ENCODE data around the gene GAD1.

Gene GAD1

DNA sequence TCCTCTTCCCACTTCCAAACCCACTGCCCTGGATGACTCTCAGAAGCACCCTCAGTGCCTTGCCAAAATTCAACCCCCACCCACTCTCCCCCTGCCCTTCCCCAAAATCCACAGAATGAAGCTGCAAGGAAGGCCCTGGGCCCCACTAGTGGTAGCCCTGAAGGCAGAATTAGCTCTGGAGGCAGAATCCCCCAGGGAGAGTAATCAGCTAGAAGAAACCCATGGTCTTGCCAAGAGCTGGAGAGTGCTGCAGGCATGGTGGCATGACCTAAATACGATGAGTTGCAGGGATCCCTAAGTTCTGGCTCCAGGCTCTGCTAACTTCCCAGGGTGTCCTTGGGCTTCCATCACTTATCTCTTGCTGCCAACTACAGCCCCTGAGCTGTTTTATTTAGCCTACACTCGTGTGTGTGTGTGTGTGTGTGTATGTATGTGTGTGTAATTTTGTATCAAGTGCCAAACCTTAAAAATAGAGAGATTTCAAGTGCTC is 7.9 kb downstream of the GAD1 start:
- no peaks in the 10 kb centered on the region for H3K36me3 ChIP-seq (ENCODE audit: control insufficient read depth, insufficient read depth, low read length)
- no peak overlapping the region for H3K27ac ChIP-seq (ENCODE audit: insufficient read depth, low read depth, low read length, poor library complexity, severe bottlenecking)
- H3K9me3 ChIP-seq (ENCODE audit: control insufficient read depth, low read length), result no peaks in the 10 kb centered on the region
- 75 to 80% methylated on average over 2 of the region's 2 CpGs for WGBS, 2 experiments
- H3K4me3 ChIP-seq (ENCODE audit: insufficient read depth, low read depth, low read length), result no peak overlapping the region
- peaks cover 3% of the 10 kb centered on the region for H3K4me1 ChIP-seq (ENCODE audit: control insufficient read depth, insufficient read depth, low read length)
- H3K27me3 ChIP-seq (ENCODE audit: control insufficient read depth, insufficient read depth, low read length, poor library complexity, severe bottlenecking), result peaks cover 57% of the 10 kb centered on the region

DNA sequence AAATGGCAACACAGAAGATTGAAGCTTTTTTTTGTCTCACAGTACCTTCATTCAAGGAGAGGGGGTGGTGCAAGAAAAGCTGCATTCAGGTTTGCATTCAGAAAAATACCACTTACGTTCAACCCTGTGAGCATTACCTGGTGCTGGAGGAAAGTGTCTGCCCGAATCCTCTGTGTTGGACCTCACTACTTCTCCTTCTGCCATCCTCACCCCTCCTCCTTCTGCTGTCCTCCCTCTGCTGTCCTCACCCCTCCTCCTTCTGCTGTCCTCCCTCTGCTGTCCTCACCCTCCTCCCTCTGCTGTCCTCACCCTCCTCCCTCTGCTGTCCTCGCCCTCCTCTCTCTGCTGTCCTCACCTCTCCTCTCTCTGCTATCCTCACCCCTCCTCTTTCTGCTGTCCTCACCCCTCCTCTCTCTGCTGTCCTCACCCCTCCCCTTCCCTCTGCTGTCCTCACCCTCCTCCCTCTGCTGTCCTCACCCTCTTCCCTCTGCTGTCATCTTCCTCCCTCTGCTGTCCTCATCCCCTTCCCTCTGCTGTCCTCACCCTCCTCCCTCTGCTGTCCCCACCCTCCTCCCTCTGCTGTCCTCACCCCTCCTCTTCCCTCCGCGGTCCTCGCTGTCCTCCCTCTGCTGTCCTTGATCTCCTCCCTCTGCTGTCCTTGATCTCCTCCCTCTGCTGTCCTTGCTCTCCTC is 11.3 kb downstream of the GAD1 start:
- Histone ChIP-seq H3K36me3 (ENCODE audit: control insufficient read depth, insufficient read depth, low read length) (no peaks in the 10 kb centered on the region), H3K27ac (ENCODE audit: insufficient read depth, low read depth, low read length, poor library complexity, severe bottlenecking) (no peak overlapping the region)
- WGBS, 2 experiments, result 89 to 90% methylated on average over 6 of the region's 6 CpGs

DNA sequence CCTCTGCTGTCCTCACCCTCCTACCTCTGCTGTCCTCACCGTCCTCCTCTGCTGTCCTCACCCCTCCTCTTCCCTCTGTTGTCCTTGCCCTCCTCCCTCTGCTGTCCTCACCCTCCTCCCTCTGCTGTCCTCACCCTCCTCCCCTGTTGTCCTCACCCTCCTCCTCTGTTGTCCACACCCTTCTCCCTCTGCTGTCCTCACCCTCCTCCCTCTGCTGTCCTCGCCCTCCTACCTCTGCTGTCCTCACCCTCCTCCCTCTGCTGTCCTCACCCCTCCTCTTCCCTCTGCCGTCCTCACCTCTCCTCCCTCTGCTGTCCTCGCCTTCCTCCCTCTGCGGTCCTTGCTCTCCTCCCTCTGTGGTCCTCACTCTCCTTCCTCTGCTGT is 11.8 kb downstream of the GAD1 start:
- Histone ChIP-seq H3K9me3 (ENCODE audit: control insufficient read depth, low read length) (no peaks in the 10 kb centered on the region), H3K27ac (ENCODE audit: insufficient read depth, low read depth, low read length, poor library complexity, severe bottlenecking) (no peak overlapping the region), H3K36me3 (ENCODE audit: control insufficient read depth, insufficient read depth, low read length) (no peaks in the 10 kb centered on the region), H3K27me3 (ENCODE audit: control insufficient read depth, insufficient read depth, low read length, poor library complexity, severe bottlenecking) (peaks cover 17% of the 10 kb centered on the region), H3K4me3 (ENCODE audit: insufficient read depth, low read depth, low read length) (no peak overlapping the region), H3K4me1 (ENCODE audit: control insufficient read depth, insufficient read depth, low read length) (no peaks in the 10 kb centered on the region)
- WGBS, 2 experiments, result 87 to 89% methylated on average over 5 of the region's 5 CpGs

More for the DNA sequence above, 11.3 kb downstream of the GAD1 start:
- peaks cover 22% of the 10 kb centered on the region for H3K27me3 ChIP-seq (ENCODE audit: control insufficient read depth, insufficient read depth, low read length, poor library complexity, severe bottlenecking)
- H3K4me1 ChIP-seq (ENCODE audit: control insufficient read depth, insufficient read depth, low read length), result no peaks in the 10 kb centered on the region
- no peaks in the 10 kb centered on the region for H3K9me3 ChIP-seq (ENCODE audit: control insufficient read depth, low read length)
- H3K4me3 ChIP-seq (ENCODE audit: insufficient read depth, low read depth, low read length), result no peak overlapping the region

DNA sequence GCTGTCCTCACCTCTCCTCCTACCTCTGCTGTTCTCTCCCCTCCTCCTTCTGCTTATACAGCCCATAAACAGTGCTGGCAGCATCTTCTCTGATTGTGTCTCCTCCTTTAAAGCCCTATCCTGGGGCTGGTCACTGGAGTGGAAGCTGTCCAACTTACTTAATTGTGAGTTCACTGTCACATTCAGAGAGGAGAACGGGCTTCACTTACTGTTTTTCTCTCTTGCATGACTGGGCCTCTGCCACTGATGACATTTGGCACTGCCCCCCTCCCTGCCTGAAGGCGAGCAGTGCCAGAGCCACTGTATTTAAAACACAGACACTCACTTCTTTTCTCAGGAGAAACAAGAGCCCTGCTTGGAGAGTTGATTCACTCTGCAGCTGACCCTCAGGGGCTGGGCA is 12.3 kb downstream of the GAD1 start:
- H3K36me3 ChIP-seq (ENCODE audit: control insufficient read depth, insufficient read depth, low read length), result no peaks in the 10 kb centered on the region
- no peaks in the 10 kb centered on the region for H3K4me1 ChIP-seq (ENCODE audit: control insufficient read depth, insufficient read depth, low read length)
- 90 to 91% methylated on average over 2 of the region's 2 CpGs for WGBS, 2 experiments
- H3K9me3 ChIP-seq (ENCODE audit: control insufficient read depth, low read length), result no peaks in the 10 kb centered on the region
- no peak overlapping the region for H3K27ac ChIP-seq (ENCODE audit: insufficient read depth, low read depth, low read length, poor library complexity, severe bottlenecking)
- H3K4me3 ChIP-seq (ENCODE audit: insufficient read depth, low read depth, low read length), result no peak overlapping the region
- peaks cover 12% of the 10 kb centered on the region for H3K27me3 ChIP-seq (ENCODE audit: control insufficient read depth, insufficient read depth, low read length, poor library complexity, severe bottlenecking)

DNA sequence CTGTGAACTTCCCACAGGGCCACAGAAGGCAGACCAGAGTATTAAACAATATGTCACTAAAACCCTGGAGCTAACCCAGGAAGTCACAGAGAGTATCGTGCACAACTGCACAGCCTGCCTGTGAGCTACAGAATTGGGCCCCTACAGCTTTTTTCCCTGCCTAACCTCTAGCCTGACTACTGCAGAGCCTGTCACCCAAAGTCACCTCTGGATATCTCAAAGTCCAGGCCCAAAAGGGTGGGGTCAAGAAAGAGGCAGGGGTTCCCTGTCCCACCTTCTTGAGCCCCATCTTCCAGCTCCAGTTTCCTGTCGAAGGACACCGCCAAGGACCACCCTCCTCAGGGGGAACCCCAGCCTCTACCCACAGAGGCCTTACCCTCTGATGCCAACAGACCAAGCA is 13.5 kb downstream of the GAD1 start:
- 94 to 95% methylated on average over 3 of the region's 3 CpGs for WGBS, 2 experiments
- H3K4me3 ChIP-seq (ENCODE audit: insufficient read depth, low read depth, low read length), result no peak overlapping the region

DNA sequence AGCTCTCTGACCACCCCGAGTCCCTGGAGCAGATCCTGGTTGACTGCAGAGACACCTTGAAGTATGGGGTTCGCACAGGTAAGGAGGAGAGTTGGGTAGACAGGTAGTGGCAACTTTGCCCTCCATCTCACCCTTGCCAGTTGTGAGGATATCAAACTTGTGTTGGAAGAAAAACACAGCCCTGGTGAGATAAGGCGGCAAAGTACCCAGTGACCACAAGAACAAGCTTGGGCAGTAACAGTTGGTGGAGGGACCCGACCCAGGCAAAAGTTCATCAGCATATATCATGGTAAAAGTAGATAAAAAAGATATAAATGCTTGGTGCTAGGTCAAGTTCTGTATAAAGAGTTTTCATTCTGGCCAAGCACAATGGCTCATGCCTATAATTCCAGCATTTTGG is 14.4 kb downstream of the GAD1 start:
- Histone ChIP-seq H3K4me1 (ENCODE audit: control insufficient read depth, insufficient read depth, low read length) (no peaks in the 10 kb centered on the region), H3K27ac (ENCODE audit: insufficient read depth, low read depth, low read length, poor library complexity, severe bottlenecking) (no peak overlapping the region), H3K27me3 (ENCODE audit: control insufficient read depth, insufficient read depth, low read length, poor library complexity, severe bottlenecking) (no peaks in the 10 kb centered on the region), H3K36me3 (ENCODE audit: control insufficient read depth, insufficient read depth, low read length) (no peaks in the 10 kb centered on the region), H3K9me3 (ENCODE audit: control insufficient read depth, low read length) (no peaks in the 10 kb centered on the region), H3K4me3 (ENCODE audit: insufficient read depth, low read depth, low read length) (no peak overlapping the region)
- 95 to 98% methylated on average over 4 of the region's 4 CpGs for WGBS, 2 experiments

More for the DNA sequence above, 13.5 kb downstream of the GAD1 start:
- H3K27ac ChIP-seq (ENCODE audit: insufficient read depth, low read depth, low read length, poor library complexity, severe bottlenecking), result no peak overlapping the region
- H3K4me1 ChIP-seq (ENCODE audit: control insufficient read depth, insufficient read depth, low read length), result no peaks in the 10 kb centered on the region
- peaks cover under 1% of the 10 kb centered on the region for H3K27me3 ChIP-seq (ENCODE audit: control insufficient read depth, insufficient read depth, low read length, poor library complexity, severe bottlenecking)
- H3K36me3 ChIP-seq (ENCODE audit: control insufficient read depth, insufficient read depth, low read length), result no peaks in the 10 kb centered on the region
- no peaks in the 10 kb centered on the region for H3K9me3 ChIP-seq (ENCODE audit: control insufficient read depth, low read length)

DNA sequence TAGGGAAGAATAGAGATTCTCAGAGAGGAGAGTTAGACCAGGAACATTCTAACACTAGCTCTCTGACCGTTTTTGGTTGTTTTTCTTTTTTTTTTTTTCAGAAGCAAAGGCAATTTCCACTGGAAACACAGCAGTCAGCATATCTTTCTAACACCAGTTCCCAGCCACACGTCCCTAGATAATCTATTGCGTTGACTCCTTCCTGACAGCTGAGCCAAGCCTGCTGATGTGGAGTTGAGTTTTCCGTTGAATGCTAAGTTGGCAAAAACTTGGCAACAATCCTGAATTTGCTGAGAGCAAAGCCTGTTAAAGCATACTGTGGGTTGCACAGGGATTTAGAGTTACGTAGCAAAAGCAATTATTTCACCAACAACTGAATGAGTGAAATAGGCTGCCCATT is 19.3 kb downstream of the GAD1 start:
- 94% methylated on average over 5 of the region's 5 CpGs for WGBS, 2 experiments
- Histone ChIP-seq H3K27me3 (ENCODE audit: control insufficient read depth, insufficient read depth, low read length, poor library complexity, severe bottlenecking) (no peaks in the 10 kb centered on the region), H3K4me3 (ENCODE audit: insufficient read depth, low read depth, low read length) (no peak overlapping the region), H3K4me1 (ENCODE audit: control insufficient read depth, insufficient read depth, low read length) (no peaks in the 10 kb centered on the region), H3K9me3 (ENCODE audit: control insufficient read depth, low read length) (no peaks in the 10 kb centered on the region), H3K36me3 (ENCODE audit: control insufficient read depth, insufficient read depth, low read length) (no peaks in the 10 kb centered on the region), H3K27ac (ENCODE audit: insufficient read depth, low read depth, low read length, poor library complexity, severe bottlenecking) (no peak overlapping the region)

DNA sequence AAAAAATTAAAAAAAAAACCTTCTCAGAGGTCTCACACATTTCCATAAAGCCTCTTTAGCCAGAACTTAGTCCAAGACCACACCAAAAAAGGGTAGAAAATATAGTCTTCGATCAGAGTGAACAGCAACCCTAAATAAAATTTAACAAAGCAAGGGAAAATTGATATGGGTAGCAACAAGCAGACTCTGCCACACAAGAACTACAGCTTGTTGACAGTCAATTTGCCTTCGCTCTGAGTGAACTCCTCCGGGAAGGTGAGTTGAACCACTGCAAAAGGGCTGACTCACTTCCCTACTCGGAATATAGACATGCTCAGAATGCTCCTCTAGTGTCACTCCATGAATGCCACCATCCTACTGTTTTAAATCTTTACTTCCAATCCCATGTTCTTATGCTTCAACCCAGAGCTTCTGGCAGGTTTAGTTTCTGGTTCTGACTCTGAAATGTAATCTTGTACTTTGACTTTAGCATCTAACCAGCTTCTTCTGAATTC is 24.1 kb downstream of the GAD1 start:
- 93 to 95% methylated on average over 4 of the region's 4 CpGs for WGBS, 2 experiments
- H3K27me3 ChIP-seq (ENCODE audit: control insufficient read depth, insufficient read depth, low read length, poor library complexity, severe bottlenecking), result no peaks in the 10 kb centered on the region
- no peaks in the 10 kb centered on the region for H3K9me3 ChIP-seq (ENCODE audit: control insufficient read depth, low read length)
- H3K4me3 ChIP-seq (ENCODE audit: insufficient read depth, low read depth, low read length), result no peak overlapping the region
- no peaks in the 10 kb centered on the region for H3K4me1 ChIP-seq (ENCODE audit: control insufficient read depth, insufficient read depth, low read length)
- no peaks in the 10 kb centered on the region for H3K36me3 ChIP-seq (ENCODE audit: control insufficient read depth, insufficient read depth, low read length)
- H3K27ac ChIP-seq (ENCODE audit: insufficient read depth, low read depth, low read length, poor library complexity, severe bottlenecking), result no peak overlapping the region

DNA sequence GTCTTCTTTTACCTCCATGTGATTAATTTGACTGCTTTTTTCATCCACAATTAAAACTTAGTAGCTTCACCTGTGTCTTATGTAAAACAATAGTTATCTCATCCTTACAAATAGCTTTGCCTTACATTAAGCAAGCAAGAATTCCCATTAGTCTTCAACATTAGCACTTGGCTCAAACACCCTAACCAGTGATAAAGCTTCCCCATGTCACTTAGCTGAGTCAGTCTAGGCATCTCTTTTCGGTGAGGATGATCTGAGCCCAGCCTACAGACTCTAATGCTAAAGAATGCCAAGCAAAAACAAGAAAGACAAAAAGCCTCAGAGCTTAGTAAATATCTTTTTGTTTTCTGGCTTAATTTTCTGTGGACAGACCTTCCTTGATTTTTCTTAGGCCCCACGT is 26.1 kb downstream of the GAD1 start:
- no peak overlapping the region for H3K4me3 ChIP-seq (ENCODE audit: insufficient read depth, low read depth, low read length)
- H3K9me3 ChIP-seq (ENCODE audit: control insufficient read depth, low read length), result no peaks in the 10 kb centered on the region
- H3K36me3 ChIP-seq (ENCODE audit: control insufficient read depth, insufficient read depth, low read length), result no peaks in the 10 kb centered on the region
- no peak overlapping the region for H3K27ac ChIP-seq (ENCODE audit: insufficient read depth, low read depth, low read length, poor library complexity, severe bottlenecking)
- no peaks in the 10 kb centered on the region for H3K27me3 ChIP-seq (ENCODE audit: control insufficient read depth, insufficient read depth, low read length, poor library complexity, severe bottlenecking)
- WGBS, 2 experiments, result 89 to 92% methylated on average over 2 of the region's 2 CpGs
- H3K4me1 ChIP-seq (ENCODE audit: control insufficient read depth, insufficient read depth, low read length), result no peaks in the 10 kb centered on the region

DNA sequence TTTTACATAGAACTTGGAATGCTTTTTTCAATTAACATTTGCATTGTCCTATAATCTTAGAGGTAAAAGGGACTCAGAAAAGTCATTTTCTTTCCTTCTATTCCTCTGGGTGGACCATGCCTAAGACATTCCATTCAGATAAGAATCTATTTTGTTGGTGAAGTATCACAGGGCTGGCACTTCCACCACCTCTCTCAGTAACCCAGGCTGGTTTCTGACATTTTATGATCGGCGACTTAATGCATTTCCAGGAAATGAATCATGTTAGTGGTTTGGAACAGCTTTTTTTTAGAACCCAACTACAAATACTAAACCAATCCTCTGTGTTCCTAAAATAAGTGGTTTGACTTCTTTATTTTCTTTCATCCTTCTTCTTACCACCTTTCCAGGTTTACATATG is 27.0 kb downstream of the GAD1 start:
- Histone ChIP-seq H3K9me3 (ENCODE audit: control insufficient read depth, low read length) (no peaks in the 10 kb centered on the region), H3K4me3 (ENCODE audit: insufficient read depth, low read depth, low read length) (no peak overlapping the region), H3K36me3 (ENCODE audit: control insufficient read depth, insufficient read depth, low read length) (no peaks in the 10 kb centered on the region), H3K27me3 (ENCODE audit: control insufficient read depth, insufficient read depth, low read length, poor library complexity, severe bottlenecking) (no peaks in the 10 kb centered on the region), H3K4me1 (ENCODE audit: control insufficient read depth, insufficient read depth, low read length) (no peaks in the 10 kb centered on the region), H3K27ac (ENCODE audit: insufficient read depth, low read depth, low read length, poor library complexity, severe bottlenecking) (no peak overlapping the region)
- WGBS, 2 experiments, result 93 to 98% methylated on average over 2 of the region's 2 CpGs
